ENCODE results near the gene AMIGO3.

Gene AMIGO3

GRCh38 chr3:49703956-49704355, 15.5 kb downstream of the AMIGO3 start:
- Histone ChIP-seq H3K4me3 (replicated peaks; ENCODE audit: insufficient read depth, low read length) (no peak overlapping the region), H3K27ac (replicated peaks) (no peak overlapping the region), H3K27me3 (ENCODE audit: insufficient read depth, poor library complexity, severe bottlenecking) (no peaks in the 10 kb centered on the region)
- DNase-seq (ENCODE audit: low read depth in 1 of 2, low spot score in 1 of 2) = no peak
- TF ChIP-seq CTCF (IDR thresholded peaks at IDR 0.05; ENCODE audit: insufficient read depth, low read length) (no peak), GABPA (IDR thresholded peaks at IDR 0.05; ENCODE audit: low read depth) (no peak), POLR2AphosphoS5 (IDR thresholded peaks at IDR 0.05; ENCODE audit: low read depth) (no peak), SPI1 (IDR thresholded peaks at IDR 0.05; ENCODE audit: borderline replicate concordance, low read depth) (no peak)
- TF ChIP-seq, protein P1, sequence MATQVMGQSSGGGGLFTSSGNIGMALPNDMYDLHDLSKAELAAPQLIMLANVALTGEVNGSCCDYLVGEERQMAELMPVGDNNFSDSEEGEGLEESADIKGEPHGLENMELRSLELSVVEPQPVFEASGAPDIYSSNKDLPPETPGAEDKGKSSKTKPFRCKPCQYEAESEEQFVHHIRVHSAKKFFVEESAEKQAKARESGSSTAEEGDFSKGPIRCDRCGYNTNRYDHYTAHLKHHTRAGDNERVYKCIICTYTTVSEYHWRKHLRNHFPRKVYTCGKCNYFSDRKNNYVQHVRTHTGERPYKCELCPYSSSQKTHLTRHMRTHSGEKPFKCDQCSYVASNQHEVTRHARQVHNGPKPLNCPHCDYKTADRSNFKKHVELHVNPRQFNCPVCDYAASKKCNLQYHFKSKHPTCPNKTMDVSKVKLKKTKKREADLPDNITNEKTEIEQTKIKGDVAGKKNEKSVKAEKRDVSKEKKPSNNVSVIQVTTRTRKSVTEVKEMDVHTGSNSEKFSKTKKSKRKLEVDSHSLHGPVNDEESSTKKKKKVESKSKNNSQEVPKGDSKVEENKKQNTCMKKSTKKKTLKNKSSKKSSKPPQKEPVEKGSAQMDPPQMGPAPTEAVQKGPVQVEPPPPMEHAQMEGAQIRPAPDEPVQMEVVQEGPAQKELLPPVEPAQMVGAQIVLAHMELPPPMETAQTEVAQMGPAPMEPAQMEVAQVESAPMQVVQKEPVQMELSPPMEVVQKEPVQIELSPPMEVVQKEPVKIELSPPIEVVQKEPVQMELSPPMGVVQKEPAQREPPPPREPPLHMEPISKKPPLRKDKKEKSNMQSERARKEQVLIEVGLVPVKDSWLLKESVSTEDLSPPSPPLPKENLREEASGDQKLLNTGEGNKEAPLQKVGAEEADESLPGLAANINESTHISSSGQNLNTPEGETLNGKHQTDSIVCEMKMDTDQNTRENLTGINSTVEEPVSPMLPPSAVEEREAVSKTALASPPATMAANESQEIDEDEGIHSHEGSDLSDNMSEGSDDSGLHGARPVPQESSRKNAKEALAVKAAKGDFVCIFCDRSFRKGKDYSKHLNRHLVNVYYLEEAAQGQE (IDR thresholded peaks at IDR 0.05; ENCODE audit: insufficient replicate concordance, low read depth) = no peak

GRCh38 chr3:49703443-49703927, 16.0 kb downstream of the AMIGO3 start:
- DNase-seq (ENCODE audit: low read depth in 1 of 2, low spot score in 1 of 2) = peak in 1 of 2 experiments; percentile 67
- Histone ChIP-seq H3K27me3 (ENCODE audit: insufficient read depth, poor library complexity, severe bottlenecking) (no peaks in the 10 kb centered on the region), H3K4me3 (replicated peaks; ENCODE audit: insufficient read depth, low read length) (no peak overlapping the region), H3K27ac (replicated peaks) (no peak overlapping the region)
- peak; percentile 94 for TF ChIP-seq CTCF (IDR thresholded peaks at IDR 0.05; ENCODE audit: insufficient read depth, low read length)
- TF ChIP-seq POLR2AphosphoS5 (IDR thresholded peaks at IDR 0.05; ENCODE audit: low read depth) = no peak
- no peak for TF ChIP-seq SPI1 (IDR thresholded peaks at IDR 0.05; ENCODE audit: borderline replicate concordance, low read depth)
- TF ChIP-seq, protein P1 (IDR thresholded peaks at IDR 0.05; ENCODE audit: insufficient replicate concordance, low read depth) = no peak

GRCh38 chr3:49702672-49703071, 16.8 kb downstream of the AMIGO3 start:
- H3K27ac ChIP-seq (replicated peaks) = no peak overlapping the region
- no peak overlapping the region for H3K4me3 ChIP-seq (replicated peaks; ENCODE audit: insufficient read depth, low read length)
- no peak for TF ChIP-seq GABPA (IDR thresholded peaks at IDR 0.05; ENCODE audit: low read depth)
- TF ChIP-seq CTCF (IDR thresholded peaks at IDR 0.05; ENCODE audit: insufficient read depth, low read length) = no peak
- TF ChIP-seq, protein P1 (IDR thresholded peaks at IDR 0.05; ENCODE audit: insufficient replicate concordance, low read depth) = no peak
- no peak for TF ChIP-seq SPI1 (IDR thresholded peaks at IDR 0.05; ENCODE audit: borderline replicate concordance, low read depth)
- TF ChIP-seq POLR2AphosphoS5 (IDR thresholded peaks at IDR 0.05; ENCODE audit: low read depth) = no peak
- DNase-seq (ENCODE audit: low read depth in 1 of 2, low spot score in 1 of 2) = no peak
- H3K27me3 ChIP-seq (ENCODE audit: insufficient read depth, poor library complexity, severe bottlenecking) = no peaks in the 10 kb centered on the region

All from HL-60 (cell line).